SK-N-SH (cell line): ENCODE data around the gene CLPSL2. TPM values are rescaled to one million over a fixed set of nuclear protein-coding genes. Genes with fewer than 3 reads are reported as not detected.

Experiments
- CTCF ChIA-PET: fragments of 300-600, 350-600 bp; formaldehyde crosslinking; extraction: SDS; loops from one replicate; lab custom pipeline; 2021; lab: Yijun Ruan, JAX
- POLR2A ChIA-PET: fragments of 350-600 bp; sonication (Branson Sonifier 250); formaldehyde crosslinking; extraction: SDS; loops from one replicate; lab custom pipeline; 2020; ENCODE audit warnings: antibody characterized with exemption, inconsistent platforms; lab: Yijun Ruan, JAX
- DNase-seq: peaks from one replicate; pipeline ENCODE4 v3.0.0; 2012
- H2AFZ ChIP-seq: fragments of 200-600 bp; sonication (generic); 2 replicates; pipeline ENCODE4 v1.8.1; 2016; ENCODE audit warnings: antibody characterized with exemption, mild to moderate bottlenecking, low read depth
- H3F3A ChIP-seq: fragments of 200-600 bp; sonication (generic); replicated peaks from 2 replicates; pipeline ENCODE3; 2016; ENCODE audit warnings: antibody characterized with exemption, mild to moderate bottlenecking; ENCODE audit not compliant: insufficient read depth
- H3K27ac ChIP-seq, 2 experiments: fragments of 200-500 bp in 1 of 2; fragments of 200-600 bp in 1 of 2; sonication (Bioruptor generic) in 1 of 2; sonication (generic), shearing (Covaris generic) in 1 of 2; 2 replicates each; pipeline versions ENCODE4 v1.5.1 to v1.6.1; 2014 to 2016; ENCODE audit warnings: low read depth in 2 of 2, inconsistent platforms in 1 of 2, low read length in 1 of 2, mild to moderate bottlenecking in 1 of 2, mixed read lengths in 1 of 2
- H3K27me3 ChIP-seq: fragments of 200-600 bp; sonication (generic), shearing (Covaris generic); 2 replicates; pipeline ENCODE4 v1.6.1; 2016; ENCODE audit warnings: mixed run types; ENCODE audit not compliant: insufficient read depth
- H3K36me3 ChIP-seq, 2 experiments: fragments of 200-500 bp in 1 of 2; fragments of 200-600 bp in 1 of 2; sonication (Bioruptor generic) in 1 of 2; sonication (generic) in 1 of 2; replicated peaks in 1 of 2; 2 replicates each; pipeline versions ENCODE3 to v1.5.1; 2014 to 2016; ENCODE audit warnings: low read length in 1 of 2, mild to moderate bottlenecking in 1 of 2; ENCODE audit not compliant: insufficient read depth in 2 of 2, control insufficient read depth in 1 of 2
- H3K4me1 ChIP-seq, 2 experiments: fragments of 200-500 bp in 1 of 2; fragments of 200-600 bp in 1 of 2; sonication (Bioruptor generic) in 1 of 2; sonication (generic), shearing (Covaris generic) in 1 of 2; 2 replicates each; pipeline versions ENCODE4 v1.5.1 to v1.6.1; 2014 to 2016; ENCODE audit warnings: low read depth in 1 of 2, low read length in 1 of 2, mixed run types in 1 of 2; ENCODE audit not compliant: insufficient read depth in 2 of 2, control insufficient read depth in 1 of 2
- H3K4me2 ChIP-seq: fragments of 200-600 bp; sonication (generic), shearing (Covaris generic); 2 replicates; pipeline ENCODE4 v1.6.1; 2017; ENCODE audit warnings: mixed run types
- H3K4me3 ChIP-seq, 2 experiments: fragments of 200-500 bp in 1 of 2; fragments of 200-600 bp in 1 of 2; sonication (Bioruptor generic) in 1 of 2; sonication (generic), shearing (Covaris generic) in 1 of 2; 2 replicates each; pipeline versions ENCODE4 v1.5.1 to v1.8.1; 2014 to 2016; ENCODE audit warnings: low read depth in 2 of 2, inconsistent platforms in 1 of 2, low read length in 1 of 2, mild to moderate bottlenecking in 1 of 2, mixed read lengths in 1 of 2, moderate library complexity in 1 of 2
- H3K79me2 ChIP-seq: fragments of 200-600 bp; sonication (generic); 2 replicates; pipeline ENCODE4 v1.8.1; 2017; ENCODE audit warnings: mild to moderate bottlenecking; ENCODE audit not compliant: insufficient read depth
- H3K9ac ChIP-seq: fragments of 200-600 bp; sonication (generic); 2 replicates; pipeline ENCODE4 v1.6.1; 2017; ENCODE audit warnings: mixed run types
- H3K9me2 ChIP-seq: fragments of 200-600 bp; sonication (generic); 2 replicates; pipeline ENCODE4 v1.6.1; 2017; ENCODE audit warnings: mixed run types
- H3K9me3 ChIP-seq: fragments of 200-600 bp; sonication (generic); 2 replicates; pipeline ENCODE4 v1.6.1; 2017; ENCODE audit warnings: mixed run types, mild to moderate bottlenecking, moderate library complexity
- H4K20me1 ChIP-seq: fragments of 200-600 bp; sonication (generic); 2 replicates; pipeline ENCODE4 v1.6.1; 2017; ENCODE audit warnings: mild to moderate bottlenecking, mixed run types; ENCODE audit not compliant: insufficient read depth
- CTCF ChIP-seq: fragments of 200-600 bp; sonication (generic); IDR thresholded peaks from 2 replicates; pipeline ENCODE4 v1.6.1; 2017; ENCODE audit warnings: antibody characterized with exemption, mild to moderate bottlenecking, moderate library complexity
- ELF1 ChIP-seq: IDR thresholded peaks from 2 replicates; pipeline ENCODE4 v1.4.0; 2012
- EP300 ChIP-seq, 2 experiments: IDR thresholded peaks; 2 replicates each; pipeline versions ENCODE4 v1.4.0 to v1.6.1; 2012; ENCODE audit warnings: borderline replicate concordance in 1 of 2, low read depth in 1 of 2, low read length in 1 of 2
- EZH2phosphoT487 ChIP-seq: fragments of 200-600 bp; sonication (generic); IDR thresholded peaks from 2 replicates; pipeline ENCODE4 v1.6.1; 2017; ENCODE audit warnings: low read depth, mixed run types, mild to moderate bottlenecking, antibody characterized with exemption, moderate library complexity, borderline replicate concordance
- FOSL2 ChIP-seq: IDR thresholded peaks from 2 replicates; pipeline ENCODE4 v1.4.0; 2012; ENCODE audit warnings: low read depth, mild to moderate bottlenecking, moderate library complexity, borderline replicate concordance
- FOXM1 ChIP-seq: IDR thresholded peaks from 2 replicates; pipeline ENCODE4 v1.4.0; 2012; ENCODE audit warnings: low read depth, mild to moderate bottlenecking
- GABPA ChIP-seq: IDR thresholded peaks from 2 replicates; pipeline ENCODE4 v1.4.0; 2012; ENCODE audit warnings: low read depth, mild to moderate bottlenecking
- GATA2 ChIP-seq: sonication (generic); formaldehyde crosslinking; IDR thresholded peaks from 2 replicates; pipeline ENCODE4 v1.5.0; 2020; ENCODE audit warnings: mild to moderate bottlenecking, missing genetic modification reagents
- IRF3 ChIP-seq: fragments of 150-350 bp; IDR thresholded peaks from 2 replicates; pipeline ENCODE4 v1.6.1; 2016; ENCODE audit warnings: mild to moderate bottlenecking, low read depth, low read length
- MAX ChIP-seq: IDR thresholded peaks from 2 replicates; pipeline ENCODE4 v1.4.0; 2012; ENCODE audit warnings: low read depth
- NFIC ChIP-seq: IDR thresholded peaks from 2 replicates; pipeline ENCODE4 v1.4.0; 2012; ENCODE audit warnings: borderline replicate concordance
- PBX3 ChIP-seq: IDR thresholded peaks from 2 replicates; pipeline ENCODE4; 2012
- POLR2AphosphoS5 ChIP-seq: IDR thresholded peaks from 2 replicates; pipeline ENCODE4 v1.6.1; 2012; ENCODE audit warnings: low read depth, low read length
- RAD21 ChIP-seq: IDR thresholded peaks from 2 replicates; pipeline ENCODE4 v1.6.1; 2012; ENCODE audit warnings: mild to moderate bottlenecking, low read length
- RCOR1 ChIP-seq: fragments of 150-350 bp; IDR thresholded peaks from 2 replicates; pipeline ENCODE4 v1.6.1; 2017; ENCODE audit warnings: antibody characterized with exemption, low read length
- TAF1 ChIP-seq: IDR thresholded peaks from 2 replicates; pipeline ENCODE4 v1.6.1; 2012; ENCODE audit warnings: low read depth, mild to moderate bottlenecking, low read length, moderate library complexity, borderline replicate concordance
- TCF12 ChIP-seq: IDR thresholded peaks from 2 replicates; pipeline ENCODE4 v1.4.0; 2012
- TEAD4 ChIP-seq: IDR thresholded peaks from 2 replicates; pipeline ENCODE4 v1.4.0; 2012; ENCODE audit warnings: mild to moderate bottlenecking, borderline replicate concordance; ENCODE audit not compliant: insufficient read depth
- USF1 ChIP-seq: IDR thresholded peaks from 2 replicates; pipeline ENCODE4 v1.4.0; 2012; ENCODE audit warnings: low read depth, borderline replicate concordance
- YY1 ChIP-seq: IDR thresholded peaks from 2 replicates; pipeline ENCODE4 v1.4.0; 2012; ENCODE audit warnings: low read depth, mild to moderate bottlenecking
- WGBS: methylation state at CpG from one replicate; pipeline ENCODE4 v1.1.6; 2017; ENCODE audit warnings: low lambda C conversion rate; 5-methylcytosine and 5-hydroxymethylcytosine counted together
- polyA plus RNA-seq, 3 experiments: library from polyadenylated mRNA; depleted of rRNA; stranded (reverse); fragments of >200 nt; gene quantifications; 2 replicates each; pipeline ENCODE4 v1.2.3, GENCODE V29; 2012

Gene CLPSL2
- polyA plus RNA-seq, 1 of the 3 experiments (the other 2 are of a cell fraction) = not detected

- H3K79me2 ChIP-seq = no peaks in the 10 kb centered on the region
- peaks cover 0 to 2% of the 10 kb centered on the region in 2 experiments; a peak in 1 of 4 replicates for H3K4me1 ChIP-seq
- H3K36me3 ChIP-seq = no peaks in the 10 kb centered on the region
- H3F3A ChIP-seq = no peaks in the 10 kb centered on the region
- TF ChIP-seq FOSL2 (no peak), RAD21 (no peak), TEAD4 (no peak), TCF12 (no peak), RCOR1 (no peak), GATA2 (CRISPR knock-in tag) (no peak), EP300 (IDR thresholded peaks at IDR 0.05; ENCODE audit: borderline replicate concordance in 1 of 2, low read depth in 1 of 2, low read length in 1 of 2) (no peak), CTCF (no peak), NFIC (no peak), POLR2AphosphoS5 (no peak), EZH2phosphoT487 (no peak), PBX3 (no peak), GABPA (no peak), ELF1 (no peak), USF1 (no peak), YY1 (no peak), MAX (no peak), FOXM1 (no peak), IRF3 (no peak), TAF1 (no peak)
- no peak overlapping the region for H3K4me2 ChIP-seq
- H4K20me1 ChIP-seq = no peaks in the 10 kb centered on the region
- no peak overlapping the region for H3K27ac ChIP-seq
- ChIA-PET CTCF (interaction anchor here (1.1 to 1.8 kb wide), 3 partner anchors 10 to 308 kb away, joined by 3 to 8 read pairs (median 6); partner anchors contain the start of gene CLPS), POLR2A (interaction anchor here (0.6 kb wide), 1 partner anchor 12 kb away, joined by 3 read pairs; no protein-coding TSS in a partner anchor)
- H3K4me3 ChIP-seq = no peak overlapping the region
- no peak overlapping the region for H3K9ac ChIP-seq
- no peaks in the 10 kb centered on the region for H3K9me2 ChIP-seq
- 58% methylated on average over 25 of the region's 25 CpGs for WGBS
- no peaks in the 10 kb centered on the region for H3K9me3 ChIP-seq
- peaks cover 44% of the 10 kb centered on the region for H3K27me3 ChIP-seq
- no peak overlapping the region for H2AFZ ChIP-seq
- no peak for DNase-seq
These were observed 10.4 kb downstream of the CLPSL2 start for GRCh38 chr6:35786810-35787209.
